ENCODE measurements around the gene C16orf78. TPM values are rescaled to one million over a fixed set of nuclear protein-coding genes. Genes with fewer than 3 reads are reported as not detected.

Gene C16orf78
- total and polyA plus RNA-seq, 2 of the 8 experiments (the other 6 are each of a cell fraction or from before 2014, with no cell fraction given): not detected

GRCh38 chr16:49350265-49351095 is 23.1 kb upstream of the C16orf78 start:
- Histone ChIP-seq H2AK5ac (ENCODE audit: low read depth, low read length) (0 out of 2 replicates have a peak overlapping the region, but pooled peaks have one; percentile 42), H2BK12ac (ENCODE audit: low read depth, low read length) (peak overlapping the region; percentile 82; the same call in 1 of the 2 replicates), H3K14ac (ENCODE audit: insufficient read length) (no peak overlapping the region), H4K20me1 (replicated peaks in 1 of 2; ENCODE audit: control insufficient read depth in 1 of 2, insufficient read depth in 2 of 2, low read length in 2 of 2) (peaks cover 3 to 4% of the 10 kb centered on the region in 2 experiments), H4K5ac (ENCODE audit: insufficient read length, low read depth, low read length) (no peak overlapping the region), H3K4me2 (ENCODE audit: insufficient read depth in 1 of 2, low read depth in 2 of 2, low read length in 2 of 2) (no peak overlapping the region), H2BK20ac (ENCODE audit: low read length) (no peak overlapping the region), H4K8ac (ENCODE audit: extremely low read depth, insufficient read depth, low read length) (no peak overlapping the region), H3K79me1 (ENCODE audit: low read depth, low read length) (no peaks in the 10 kb centered on the region), H4K91ac (replicated peaks; ENCODE audit: insufficient read length, low read length) (peak overlapping the region; percentile 59), H3K18ac (ENCODE audit: extremely low read depth, low read length) (no peak overlapping the region), H3K23ac (ENCODE audit: insufficient read length) (no peak overlapping the region), H3K9ac (replicated peaks in 1 of 4; ENCODE audit: extremely low read depth in 1 of 4, low read depth in 3 of 4, low read length in 3 of 4) (no peak overlapping the region), H2BK5ac (ENCODE audit: low read depth, low read length) (peak overlapping the region; percentile 80; the same call in 1 of the 2 replicates), H2AFZ (ENCODE audit: low read length) (no peak overlapping the region), H3K27ac (ENCODE audit: low read depth, low read length) (no peak overlapping the region), H3K56ac (replicated peaks; ENCODE audit: insufficient read length, low read depth, low read length) (no peak overlapping the region), H3K79me2 (ENCODE audit: control insufficient read depth in 1 of 2, insufficient read depth in 2 of 2, low read length in 2 of 2) (no peaks in the 10 kb centered on the region), H2BK120ac (replicated peaks; ENCODE audit: low read depth, low read length) (no peak overlapping the region), H3K9me3 (ENCODE audit: insufficient read depth in 2 of 2, low read depth in 1 of 2, low read length in 1 of 2) (no peaks in the 10 kb centered on the region), H2BK15ac (ENCODE audit: low read length) (peak overlapping the region; percentile 93), H3K4me1 (replicated peaks in 1 of 4; ENCODE audit: control insufficient read depth in 3 of 4, insufficient read depth in 4 of 4, low read length in 3 of 4) (peaks cover 0 to 3% (median 0%) of the 10 kb centered on the region in 4 experiments; a peak in 1 of 7 replicates), H3K4ac (replicated peaks; ENCODE audit: insufficient read length, low read depth, low read length) (no peak overlapping the region), H3K23me2 (ENCODE audit: low read depth, low read length) (no peaks in the 10 kb centered on the region), H3K27me3 (replicated peaks in 1 of 4; ENCODE audit: control insufficient read depth in 3 of 4, extremely low read depth in 1 of 4, insufficient read depth in 3 of 4, low read length in 3 of 4) (no peaks in the 10 kb centered on the region), H3K4me3 (ENCODE audit: extremely low read depth in 1 of 4, insufficient read depth in 2 of 4, low read depth in 3 of 4, low read length in 4 of 4) (no peak overlapping the region), H3K36me3 (ENCODE audit: control insufficient read depth in 2 of 4, insufficient read depth in 4 of 4, low read length in 3 of 4) (no peaks in the 10 kb centered on the region)
- ChIA-PET POLR2A (ENCODE audit: partially characterized antibody) (no interaction called here), CTCF (ENCODE audit: partially characterized antibody) (interaction anchor here (0.7 to 5.1 kb wide), 65 partner anchors 8 to 718 kb away, joined by 3 to 67 read pairs (median 5); partner anchors contain the start of gene C16orf78)
- peak in 1 of 2 experiments; percentile 94 for DNase-seq (ENCODE audit: low read depth in 1 of 2, low spot score in 2 of 2)
- 46% methylated on average over 24 of the region's 25 CpGs; no CpG with 5 or more reads in 1 of the 2 experiments for WGBS, 2 experiments (ENCODE audit: extremely low coverage in 1 of 2, insufficient coverage in 1 of 2, insufficient read length in 1 of 2, insufficient replicate concordance in 2 of 2, low coverage in 1 of 2, low lambda C conversion rate in 2 of 2, missing lambda C conversion rate in 1 of 2)
- peak; percentile 88 for FAIRE-seq
- no peak for TF ChIP-seq SUZ12 (IDR thresholded peaks at IDR 0.05; ENCODE audit: low read length)
- TF ChIP-seq, protein P1, sequence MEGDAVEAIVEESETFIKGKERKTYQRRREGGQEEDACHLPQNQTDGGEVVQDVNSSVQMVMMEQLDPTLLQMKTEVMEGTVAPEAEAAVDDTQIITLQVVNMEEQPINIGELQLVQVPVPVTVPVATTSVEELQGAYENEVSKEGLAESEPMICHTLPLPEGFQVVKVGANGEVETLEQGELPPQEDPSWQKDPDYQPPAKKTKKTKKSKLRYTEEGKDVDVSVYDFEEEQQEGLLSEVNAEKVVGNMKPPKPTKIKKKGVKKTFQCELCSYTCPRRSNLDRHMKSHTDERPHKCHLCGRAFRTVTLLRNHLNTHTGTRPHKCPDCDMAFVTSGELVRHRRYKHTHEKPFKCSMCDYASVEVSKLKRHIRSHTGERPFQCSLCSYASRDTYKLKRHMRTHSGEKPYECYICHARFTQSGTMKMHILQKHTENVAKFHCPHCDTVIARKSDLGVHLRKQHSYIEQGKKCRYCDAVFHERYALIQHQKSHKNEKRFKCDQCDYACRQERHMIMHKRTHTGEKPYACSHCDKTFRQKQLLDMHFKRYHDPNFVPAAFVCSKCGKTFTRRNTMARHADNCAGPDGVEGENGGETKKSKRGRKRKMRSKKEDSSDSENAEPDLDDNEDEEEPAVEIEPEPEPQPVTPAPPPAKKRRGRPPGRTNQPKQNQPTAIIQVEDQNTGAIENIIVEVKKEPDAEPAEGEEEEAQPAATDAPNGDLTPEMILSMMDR (IDR thresholded peaks at IDR 0.05; ENCODE audit: control extremely low read depth in 1 of 3, insufficient read depth in 1 of 3, low read depth in 1 of 3, low read length in 3 of 3): peak; percentile 92 to 93 (median 92)
- TF ChIP-seq GTF2F1 (IDR thresholded peaks at IDR 0.05; ENCODE audit: borderline replicate concordance, low read depth, low read length): no peak
- no peak for TF ChIP-seq TAF7 (optimal IDR thresholded peaks at IDR 0.05; ENCODE audit: borderline replicate concordance, low read depth, low read length)
- TF ChIP-seq EZH2 (IDR thresholded peaks at IDR 0.05; ENCODE audit: low read depth, low read length, severe bottlenecking): no peak
- TF ChIP-seq ASH2L (IDR thresholded peaks at IDR 0.05; ENCODE audit: low read length): no peak
- TF ChIP-seq TBP (IDR thresholded peaks at IDR 0.05; ENCODE audit: low read depth, low read length): no peak
- TF ChIP-seq POLR2A (IDR thresholded peaks at IDR 0.05; ENCODE audit: control extremely low read depth in 1 of 2, low read depth in 2 of 2, low read length in 2 of 2): no peak
- no peak for TF ChIP-seq SIRT6 (IDR thresholded peaks at IDR 0.05; ENCODE audit: low read length)
